Measurements from ENCODE around the gene DRC7.

DRC7 gene

GRCh38 chr16:57675741-57676551 lies 18.7 kb upstream of the DRC7 start:
- no peak for DNase-seq (ENCODE audit: low read depth in 4 of 4, low spot score in 1 of 4)

GRCh38 chr16:57676553-57677085 lies 18.0 kb upstream of the DRC7 start:
- DNase-seq (ENCODE audit: low read depth in 4 of 4, low spot score in 1 of 4) = no peak

- DNase-seq (ENCODE audit: low read depth in 4 of 4, low spot score in 1 of 4) = no peak
Observed at GRCh38 chr16:57677622-57678369, 16.8 kb upstream of the DRC7 start.

GRCh38 chr16:57679016-57679415 lies 15.6 kb upstream of the DRC7 start:
- no peak for DNase-seq (ENCODE audit: low read depth in 4 of 4, low spot score in 1 of 4)

- no peak for DNase-seq (ENCODE audit: low read depth in 4 of 4, low spot score in 1 of 4)
Observed at GRCh38 chr16:57679767-57680482, 14.7 kb upstream of the DRC7 start.

GRCh38 chr16:57680842-57681375 lies 13.7 kb upstream of the DRC7 start:
- no peak for DNase-seq (ENCODE audit: low read depth in 4 of 4, low spot score in 1 of 4)

- DNase-seq (ENCODE audit: low read depth in 4 of 4, low spot score in 1 of 4) = no peak
Observed at GRCh38 chr16:57681950-57682728, 12.5 kb upstream of the DRC7 start.

GRCh38 chr16:57682809-57683635 lies 11.6 kb upstream of the DRC7 start:
- DNase-seq (ENCODE audit: low read depth in 4 of 4, low spot score in 1 of 4) = no peak

GRCh38 chr16:57683636-57684545 lies 10.7 kb upstream of the DRC7 start:
- DNase-seq (ENCODE audit: low read depth in 4 of 4, low spot score in 1 of 4) = no peak

- no peak for DNase-seq (ENCODE audit: low read depth in 4 of 4, low spot score in 1 of 4)
Observed at GRCh38 chr16:57684626-57685358, 9.8 kb upstream of the DRC7 start.

GRCh38 chr16:57685633-57686032 lies 9.0 kb upstream of the DRC7 start:
- DNase-seq (ENCODE audit: low read depth in 4 of 4, low spot score in 1 of 4) = no peak

GRCh38 chr16:57686577-57686976 lies 8.0 kb upstream of the DRC7 start:
- DNase-seq (ENCODE audit: low read depth in 4 of 4, low spot score in 1 of 4) = no peak

GRCh38 chr16:57687363-57687929 lies 7.2 kb upstream of the DRC7 start:
- DNase-seq (ENCODE audit: low read depth in 4 of 4, low spot score in 1 of 4) = no peak

GRCh38 chr16:57688487-57688986 lies 6.1 kb upstream of the DRC7 start:
- no peak for DNase-seq (ENCODE audit: low read depth in 4 of 4, low spot score in 1 of 4)

- DNase-seq (ENCODE audit: low read depth in 4 of 4, low spot score in 1 of 4) = no peak
Observed at GRCh38 chr16:57688987-57689761, 5.4 kb upstream of the DRC7 start.

GRCh38 chr16:57689762-57690558 lies 4.6 kb upstream of the DRC7 start:
- no peak for DNase-seq (ENCODE audit: low read depth in 4 of 4, low spot score in 1 of 4)

Measured in stimulated activated CD4-positive, alpha-beta T cell treated with anti-CD3 and anti-CD28 coated beads, Interleukin-1b, Interleukin-23, amount 100 ng/mL, for 24 hours (primary cell).